KBM-7 (cell line): ENCODE results near the gene SAMD10.
"Not testable (repeated sequence)": the region's sequence is repeated elsewhere in the genome, so short reads cannot be mapped to it uniquely, and the experiment has no call there.

Source experiments
- DNase-seq: peaks from one replicate; pipeline ENCODE4 v3.0.0-alpha.2; 2015
- in situ Hi-C: fragments of 300-500 bp; cut with MboI; formaldehyde crosslinking; loops from 2 replicates; pipeline ENCODE4 v1.14.3; 2020; ENCODE audit warnings: low sequenced_read_pairs, low pct_unique_long_range_greater_than_20kb, mixed read lengths

SAMD10 gene

GRCh38 chr20:63929473-63929883 is 50.0 kb downstream of the SAMD10 start:
- DNase-seq, in situ Hi-C loops: not testable (repeated sequence)

GRCh38 chr20:63929071-63929470 is 50.4 kb downstream of the SAMD10 start:
- no peak for DNase-seq
- in situ Hi-C loops, result no loop called here

GRCh38 chr20:63926298-63926697 is 53.1 kb downstream of the SAMD10 start:
- DNase-seq, result no peak
- in situ Hi-C loops, result no loop called here

- peak; percentile 12 for DNase-seq
- in situ Hi-C loops, result no loop called here
Measured at GRCh38 chr20:63924241-63924640, 55.2 kb downstream of the SAMD10 start.
